A549 (cell line): ENCODE measurements around the gene VSTM4. TPM values are rescaled to one million over a fixed set of nuclear protein-coding genes. Genes with fewer than 3 reads are reported as not detected.

Experiments used
- ATAC-seq, 2 experiments: fragments of 200-7000 bp in 1 of 2; fragments of >200 bp in 1 of 2; cut with Nextera tagmentation in 1 of 2; cut with Tn5 transposase in 1 of 2; 3 replicates each; pipeline versions ENCODE4 v1.8.0 to v1.9.1; 2018 to 2020; ENCODE audit warnings: mild to moderate bottlenecking in 1 of 2, moderate library complexity in 1 of 2
- CTCF ChIA-PET: fragments of 300-600 bp; sonication (Branson Sonifier 250); formaldehyde crosslinking; extraction: SDS; loops from one replicate; lab custom pipeline; 2021; ENCODE audit warnings: antibody characterized with exemption, inconsistent platforms; lab: Yijun Ruan, JAX
- POLR2A ChIA-PET: fragments of 350-600 bp; formaldehyde crosslinking; extraction: SDS; loops from one replicate; lab custom pipeline; 2021; ENCODE audit warnings: antibody characterized with exemption, inconsistent platforms; lab: Yijun Ruan, JAX
- DNase-seq, 2 experiments: peaks; one replicate each; pipeline versions ENCODE4 v3.0.0 to v3.0.0-alpha.2; 2011 to 2016; ENCODE audit warnings: low read depth in 1 of 2, low spot score in 1 of 2
- FAIRE-seq: peaks from 2 replicates; lab custom pipeline; 2011; peaks lifted over from hg19 to GRCh38; lab: Jason Lieb, UNC
- H3K27ac ChIP-seq, 2 experiments: fragments of >200 bp; sonication (Bioruptor Twin); formaldehyde crosslinking; 3 replicates each; pipeline ENCODE4 v1.5.1; 2016 to 2017
- H3K4me1 ChIP-seq: fragments of >200 bp; sonication (Bioruptor Twin); formaldehyde crosslinking; 3 replicates; pipeline ENCODE4 v1.6.1; 2016
- H3K4me2 ChIP-seq: fragments of >200 bp; sonication (Bioruptor Twin); formaldehyde crosslinking; 3 replicates; pipeline ENCODE4 v1.6.1; 2016
- H3K4me3 ChIP-seq: fragments of >200 bp; sonication (Bioruptor Twin); formaldehyde crosslinking; 3 replicates; pipeline ENCODE4 v1.5.1; 2016
- H3K9me3 ChIP-seq: fragments of >200 bp; sonication (Bioruptor Twin); formaldehyde crosslinking; 3 replicates; pipeline ENCODE4 v1.6.1; 2016
- CHD2 ChIP-seq: fragments of 150-350 bp; IDR thresholded peaks from 2 replicates; pipeline ENCODE4 v1.6.1; 2014; ENCODE audit warnings: low read length; ENCODE audit not compliant: partially characterized antibody
- CHD4 ChIP-seq: fragments of 200-600 bp; sonication (generic); IDR thresholded peaks from 2 replicates; pipeline ENCODE4 v1.6.1; 2016; ENCODE audit warnings: antibody characterized with exemption, mild to moderate bottlenecking, borderline replicate concordance
- EHF ChIP-seq: fragments of 250-450 bp; sonication (Bioruptor Pico); IDR thresholded peaks from 2 replicates; pipeline ENCODE4 v1.5.0; 2020; ENCODE audit warnings: mild to moderate bottlenecking
- EP300 ChIP-seq, 2 experiments: fragments of >200 bp; sonication (Bioruptor Twin); formaldehyde crosslinking; IDR thresholded peaks; 2 replicates in 1 of 2; 3 replicates in 1 of 2; pipeline ENCODE4 v1.6.1; 2016 to 2017
- ESRRA ChIP-seq: fragments of 150-350 bp; IDR thresholded peaks from 2 replicates; pipeline ENCODE4 v1.6.1; 2014; ENCODE audit warnings: mild to moderate bottlenecking, low read length, borderline replicate concordance
- FOSB ChIP-seq: fragments of 250-450 bp; sonication (Bioruptor Pico); IDR thresholded peaks from 2 replicates; pipeline ENCODE4 v1.5.0; 2020; ENCODE audit warnings: mild to moderate bottlenecking, moderate library complexity
- GATA3 ChIP-seq: IDR thresholded peaks from 2 replicates; pipeline ENCODE4 v1.6.1; 2012; ENCODE audit warnings: borderline replicate concordance
- HEYL ChIP-seq: fragments of 250-450 bp; sonication (Bioruptor Pico); IDR thresholded peaks from 2 replicates; pipeline ENCODE4 v1.8.0; 2021; ENCODE audit warnings: mild to moderate bottlenecking, moderate library complexity
- HOXA7 ChIP-seq: fragments of 250-450 bp; sonication (Bioruptor Pico); IDR thresholded peaks from 2 replicates; pipeline ENCODE4 v1.5.0; 2020; ENCODE audit warnings: mild to moderate bottlenecking, moderate library complexity
- HOXB13 ChIP-seq: fragments of 250-450 bp; sonication (Bioruptor Pico); IDR thresholded peaks from 2 replicates; pipeline ENCODE4 v1.5.0; 2020; ENCODE audit warnings: low read depth, mild to moderate bottlenecking, moderate library complexity
- JUN ChIP-seq, 2 experiments: fragments of >200 bp; sonication (Bioruptor Twin); formaldehyde crosslinking; IDR thresholded peaks; 2 replicates in 1 of 2; 3 replicates in 1 of 2; pipeline ENCODE4 v1.6.1; 2016 to 2017
- JUNB ChIP-seq: fragments of >200 bp; sonication (Bioruptor Twin); formaldehyde crosslinking; IDR thresholded peaks from 2 replicates; pipeline ENCODE4 v1.6.1; 2016
- MAZ ChIP-seq: fragments of 150-350 bp; IDR thresholded peaks from 2 replicates; pipeline ENCODE4 v1.6.1; 2014; ENCODE audit warnings: antibody characterized with exemption, low read depth, low read length, borderline replicate concordance
- NFE2L2 ChIP-seq: fragments of 150-350 bp; conservative IDR thresholded peaks from 2 replicates; pipeline ENCODE4 v1.6.1; 2014; ENCODE audit warnings: low read length
- NPAS2 ChIP-seq: fragments of 250-450 bp; sonication (Bioruptor Pico); IDR thresholded peaks from 2 replicates; pipeline ENCODE4 v1.8.0; 2022; ENCODE audit warnings: mild to moderate bottlenecking, moderate library complexity, borderline replicate concordance
- NR3C1 ChIP-seq: fragments of >200 bp; sonication (Bioruptor Twin); formaldehyde crosslinking; IDR thresholded peaks from 3 replicates; pipeline ENCODE4 v1.6.1; 2017
- POLR2A ChIP-seq: IDR thresholded peaks from 2 replicates; pipeline ENCODE4 v1.6.1; 2012; ENCODE audit warnings: mild to moderate bottlenecking, low read length
- POLR2AphosphoS2 ChIP-seq: conservative IDR thresholded peaks from 2 replicates; pipeline ENCODE4 v1.6.1; 2012; ENCODE audit warnings: low read length, improper control_type of control experiment, inconsistent platforms
- RAD21 ChIP-seq, 2 experiments: fragments of >200 bp in 1 of 2; sonication (Bioruptor Twin) in 1 of 2; formaldehyde crosslinking in 1 of 2; IDR thresholded peaks in 1 of 2; conservative IDR thresholded peaks in 1 of 2; 2 replicates in 1 of 2; 3 replicates in 1 of 2; pipeline ENCODE4 v1.6.1; 2012 to 2018; ENCODE audit warnings: inconsistent platforms in 1 of 2
- RARB ChIP-seq: fragments of 250-450 bp; sonication (Bioruptor Pico); IDR thresholded peaks from 2 replicates; pipeline ENCODE4 v1.8.0; 2021; ENCODE audit warnings: mild to moderate bottlenecking, moderate library complexity
- RCOR1 ChIP-seq: fragments of 150-350 bp; IDR thresholded peaks from 2 replicates; pipeline ENCODE4 v1.6.1; 2014; ENCODE audit warnings: antibody characterized with exemption, low read length, low read depth
- TFCP2L1 ChIP-seq: fragments of 250-450 bp; sonication (Bioruptor Pico); IDR thresholded peaks from 2 replicates; pipeline ENCODE4 v1.5.0; 2021; ENCODE audit warnings: mild to moderate bottlenecking
- ZNF302 ChIP-seq: fragments of 250-450 bp; sonication (Bioruptor Pico); IDR thresholded peaks from 2 replicates; pipeline ENCODE4 v1.9.0; 2021; ENCODE audit warnings: inconsistent platforms, mild to moderate bottlenecking, moderate library complexity
- WGBS: methylation state at CpG from one replicate; pipeline ENCODE4 v1.1.6; 2017; ENCODE audit errors: missing lambda C conversion rate; 5-methylcytosine and 5-hydroxymethylcytosine counted together
- polyA plus RNA-seq, 4 experiments: library from polyadenylated mRNA; depleted of rRNA in 3 of 4; stranded (reverse); fragments of >200 nt; fragmentation: RNase III in 1 of 4; extraction: RNeasy Plus Mini Kit Qiagen cat#74134 plus additional on column Dnase treatment in 1 of 4; gene quantifications; 2 replicates in 3 of 4; 3 replicates in 1 of 4; pipeline ENCODE4 v1.2.3, GENCODE V29; 2011 to 2017
- TF ChIP-seq, protein P1 (sequence below): IDR thresholded peaks from 2 replicates; pipeline ENCODE4 v1.6.1; 2012
- TF ChIP-seq, protein P2 (sequence below): IDR thresholded peaks from 2 replicates; pipeline ENCODE4 v1.6.1; 2012; ENCODE audit warnings: low read depth, borderline replicate concordance
- TF ChIP-seq, protein P3 (sequence below): fragments of 250-450 bp; sonication (Bioruptor Pico); IDR thresholded peaks from 2 replicates; pipeline ENCODE4 v1.5.0; 2020; ENCODE audit warnings: low read depth, mild to moderate bottlenecking, moderate library complexity
- TF ChIP-seq, protein P4 (sequence below): IDR thresholded peaks from 2 replicates; pipeline ENCODE4 v1.6.1; 2012
- TF ChIP-seq, protein P5 (sequence below): fragments of 200-600 bp; sonication (generic); IDR thresholded peaks from 2 replicates; pipeline ENCODE4 v1.6.1; 2016; ENCODE audit warnings: antibody characterized with exemption, mild to moderate bottlenecking, moderate library complexity
- TF ChIP-seq, protein P6 (sequence below): fragments of >200 bp; sonication (Bioruptor Twin); formaldehyde crosslinking; IDR thresholded peaks from 2 replicates; pipeline ENCODE4 v1.6.1; 2016

Gene VSTM4
- polyA plus RNA-seq, 2 of the 4 experiments (the other 2 are of a cell fraction), result 0.18 to 0.53 TPM

DNA sequence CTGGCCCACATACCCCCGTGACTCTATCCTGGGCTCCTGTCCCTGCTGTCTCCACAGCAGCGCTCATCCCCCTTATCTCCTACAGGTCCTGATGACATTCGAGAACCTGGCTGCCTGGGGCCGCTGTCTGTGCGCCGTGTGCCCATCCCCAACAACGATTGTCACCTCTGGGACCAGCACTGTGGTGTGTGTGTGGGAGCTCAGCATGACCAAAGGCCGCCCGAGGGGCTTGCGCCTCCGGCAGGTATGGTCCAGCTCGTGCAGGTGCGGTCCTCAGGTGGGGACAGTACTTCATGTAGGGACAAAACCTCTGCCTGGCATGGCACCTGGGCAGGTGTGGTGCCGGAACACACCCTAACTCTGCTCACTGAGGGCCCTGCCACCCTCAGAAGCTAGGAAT, 145.3 kb downstream of the VSTM4 start:
- Histone ChIP-seq H3K4me3 (no peak overlapping the region), H3K9me3 (peaks cover 3% of the 10 kb centered on the region; the same call in 1 of the 3 replicates), H3K27ac (no peak overlapping the region), H3K4me2 (no peak overlapping the region)
- ChIA-PET CTCF (interaction anchor here (0.9 to 1.3 kb wide), 2 partner anchors 312 to 314 kb away, joined by 3 to 7 read pairs; no protein-coding TSS in a partner anchor), POLR2A (no interaction called here)
- WGBS, result 21% methylated on average over 6 of the region's 14 CpGs
- FAIRE-seq (no peak), ATAC-seq (no peak)
- no peak for TF ChIP-seq FOSB (CRISPR knock-in tag)
- TF ChIP-seq, protein P1, sequence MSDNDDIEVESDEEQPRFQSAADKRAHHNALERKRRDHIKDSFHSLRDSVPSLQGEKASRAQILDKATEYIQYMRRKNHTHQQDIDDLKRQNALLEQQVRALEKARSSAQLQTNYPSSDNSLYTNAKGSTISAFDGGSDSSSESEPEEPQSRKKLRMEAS, result no peak
- TF ChIP-seq JUN (IDR thresholded peaks at IDR 0.05), result no peak
- no peak for TF ChIP-seq MAZ
- no peak for TF ChIP-seq HOXB13 (CRISPR knock-in tag)
- TF ChIP-seq RAD21 (conservative IDR thresholded peaks at IDR 0.05 in 1 of 2, IDR thresholded peaks at IDR 0.05 in 1 of 2), result no peak
- TF ChIP-seq, protein P2, sequence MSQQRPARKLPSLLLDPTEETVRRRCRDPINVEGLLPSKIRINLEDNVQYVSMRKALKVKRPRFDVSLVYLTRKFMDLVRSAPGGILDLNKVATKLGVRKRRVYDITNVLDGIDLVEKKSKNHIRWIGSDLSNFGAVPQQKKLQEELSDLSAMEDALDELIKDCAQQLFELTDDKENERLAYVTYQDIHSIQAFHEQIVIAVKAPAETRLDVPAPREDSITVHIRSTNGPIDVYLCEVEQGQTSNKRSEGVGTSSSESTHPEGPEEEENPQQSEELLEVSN, result no peak
- no peak for TF ChIP-seq CHD2
- TF ChIP-seq, all 56 proteins: peak for 0
- no peak for DNase-seq
- no peaks in the 10 kb centered on the region for H3K4me1 ChIP-seq

DNA sequence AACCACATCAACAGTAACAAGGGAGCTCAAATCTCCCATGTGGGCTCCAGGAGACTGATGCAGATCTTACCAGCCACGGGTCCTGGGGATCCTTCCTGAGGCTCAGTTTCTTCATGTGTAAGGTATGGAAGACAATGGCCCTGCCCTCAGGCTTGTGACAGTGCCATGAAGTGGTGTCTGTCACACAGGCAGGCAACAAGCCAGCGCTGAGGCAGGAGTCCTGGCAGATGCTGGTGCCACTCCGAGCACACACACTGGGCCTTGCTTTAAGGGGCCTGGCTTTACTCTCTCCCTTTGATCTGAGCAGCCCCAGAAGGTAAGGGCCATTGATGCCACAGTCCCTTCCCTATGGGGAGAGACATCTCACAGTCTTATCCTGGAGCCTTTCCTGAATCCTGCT, 147.3 kb downstream of the VSTM4 start:
- no peak for FAIRE-seq
- ChIA-PET POLR2A (no interaction called here), CTCF (interaction anchor here (1.7 kb wide), 1 partner anchor 13 kb away, joined by 4 read pairs; no protein-coding TSS in a partner anchor)
- Histone ChIP-seq H3K27ac (no peak overlapping the region), H3K4me1 (no peaks in the 10 kb centered on the region), H3K4me2 (no peak overlapping the region), H3K4me3 (no peak overlapping the region), H3K9me3 (peaks cover 3% of the 10 kb centered on the region; the same call in 1 of the 3 replicates)
- no peak for ATAC-seq
- TF ChIP-seq, protein P3, sequence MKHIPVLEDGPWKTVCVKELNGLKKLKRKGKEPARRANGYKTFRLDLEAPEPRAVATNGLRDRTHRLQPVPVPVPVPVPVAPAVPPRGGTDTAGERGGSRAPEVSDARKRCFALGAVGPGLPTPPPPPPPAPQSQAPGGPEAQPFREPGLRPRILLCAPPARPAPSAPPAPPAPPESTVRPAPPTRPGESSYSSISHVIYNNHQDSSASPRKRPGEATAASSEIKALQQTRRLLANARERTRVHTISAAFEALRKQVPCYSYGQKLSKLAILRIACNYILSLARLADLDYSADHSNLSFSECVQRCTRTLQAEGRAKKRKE (CRISPR knock-in tag), result no peak
- TF ChIP-seq NR3C1 (no peak), RARB (CRISPR knock-in tag) (no peak), NFE2L2 (no peak), EHF (CRISPR knock-in tag) (no peak), EP300 (IDR thresholded peaks at IDR 0.05) (no peak), HEYL (CRISPR knock-in tag) (no peak), JUNB (no peak), GATA3 (no peak), HOXB13 (CRISPR knock-in tag) (no peak), RCOR1 (no peak)
- TF ChIP-seq, protein P4, sequence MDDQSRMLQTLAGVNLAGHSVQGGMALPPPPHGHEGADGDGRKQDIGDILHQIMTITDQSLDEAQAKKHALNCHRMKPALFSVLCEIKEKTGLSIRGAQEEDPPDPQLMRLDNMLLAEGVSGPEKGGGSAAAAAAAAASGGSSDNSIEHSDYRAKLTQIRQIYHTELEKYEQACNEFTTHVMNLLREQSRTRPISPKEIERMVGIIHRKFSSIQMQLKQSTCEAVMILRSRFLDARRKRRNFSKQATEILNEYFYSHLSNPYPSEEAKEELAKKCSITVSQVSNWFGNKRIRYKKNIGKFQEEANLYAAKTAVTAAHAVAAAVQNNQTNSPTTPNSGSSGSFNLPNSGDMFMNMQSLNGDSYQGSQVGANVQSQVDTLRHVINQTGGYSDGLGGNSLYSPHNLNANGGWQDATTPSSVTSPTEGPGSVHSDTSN, result no peak
- no peak for DNase-seq
- WGBS, result 6% methylated on average over 2 of the region's 3 CpGs

DNA sequence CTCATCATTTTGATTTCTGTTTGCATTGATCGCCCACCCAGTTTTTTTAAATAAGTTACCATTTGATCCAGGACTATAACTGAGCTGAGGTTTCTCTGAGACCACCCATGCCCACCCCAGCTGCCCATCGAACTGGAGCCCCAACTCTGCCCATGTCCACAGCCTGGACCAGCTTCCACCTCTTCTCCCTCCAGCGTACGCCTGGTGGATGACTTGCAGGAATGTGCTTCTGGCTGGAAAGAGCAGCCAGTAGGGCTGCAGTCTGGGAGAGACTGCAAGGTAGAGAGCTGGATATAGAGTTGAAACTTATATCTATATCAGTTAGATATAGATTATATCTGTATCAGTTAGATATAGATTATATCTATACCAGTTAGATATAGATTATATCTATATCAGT, 149.9 kb downstream of the VSTM4 start:
- H3K4me2 ChIP-seq, result no peak overlapping the region
- FAIRE-seq (no peak), DNase-seq (no peak), ATAC-seq (no peak)
- ChIA-PET CTCF (interaction anchor here (1.1 kb wide), 1 partner anchor 443 kb away, joined by 4 read pairs; no protein-coding TSS in a partner anchor), POLR2A (no interaction called here)
- no peak overlapping the region for H3K4me3 ChIP-seq
- WGBS, result 47% methylated on average over 4 of the region's 4 CpGs
- no peak overlapping the region for H3K27ac ChIP-seq
- no peaks in the 10 kb centered on the region for H3K4me1 ChIP-seq
- no peaks in the 10 kb centered on the region for H3K9me3 ChIP-seq
- TF ChIP-seq ESRRA, result no peak
- no peak for TF ChIP-seq EHF (CRISPR knock-in tag)
- no peak for TF ChIP-seq HOXA7 (CRISPR knock-in tag)
- no peak for TF ChIP-seq POLR2A
- no peak for TF ChIP-seq TFCP2L1 (CRISPR knock-in tag)
- TF ChIP-seq CHD2, result no peak
- TF ChIP-seq, protein P5, sequence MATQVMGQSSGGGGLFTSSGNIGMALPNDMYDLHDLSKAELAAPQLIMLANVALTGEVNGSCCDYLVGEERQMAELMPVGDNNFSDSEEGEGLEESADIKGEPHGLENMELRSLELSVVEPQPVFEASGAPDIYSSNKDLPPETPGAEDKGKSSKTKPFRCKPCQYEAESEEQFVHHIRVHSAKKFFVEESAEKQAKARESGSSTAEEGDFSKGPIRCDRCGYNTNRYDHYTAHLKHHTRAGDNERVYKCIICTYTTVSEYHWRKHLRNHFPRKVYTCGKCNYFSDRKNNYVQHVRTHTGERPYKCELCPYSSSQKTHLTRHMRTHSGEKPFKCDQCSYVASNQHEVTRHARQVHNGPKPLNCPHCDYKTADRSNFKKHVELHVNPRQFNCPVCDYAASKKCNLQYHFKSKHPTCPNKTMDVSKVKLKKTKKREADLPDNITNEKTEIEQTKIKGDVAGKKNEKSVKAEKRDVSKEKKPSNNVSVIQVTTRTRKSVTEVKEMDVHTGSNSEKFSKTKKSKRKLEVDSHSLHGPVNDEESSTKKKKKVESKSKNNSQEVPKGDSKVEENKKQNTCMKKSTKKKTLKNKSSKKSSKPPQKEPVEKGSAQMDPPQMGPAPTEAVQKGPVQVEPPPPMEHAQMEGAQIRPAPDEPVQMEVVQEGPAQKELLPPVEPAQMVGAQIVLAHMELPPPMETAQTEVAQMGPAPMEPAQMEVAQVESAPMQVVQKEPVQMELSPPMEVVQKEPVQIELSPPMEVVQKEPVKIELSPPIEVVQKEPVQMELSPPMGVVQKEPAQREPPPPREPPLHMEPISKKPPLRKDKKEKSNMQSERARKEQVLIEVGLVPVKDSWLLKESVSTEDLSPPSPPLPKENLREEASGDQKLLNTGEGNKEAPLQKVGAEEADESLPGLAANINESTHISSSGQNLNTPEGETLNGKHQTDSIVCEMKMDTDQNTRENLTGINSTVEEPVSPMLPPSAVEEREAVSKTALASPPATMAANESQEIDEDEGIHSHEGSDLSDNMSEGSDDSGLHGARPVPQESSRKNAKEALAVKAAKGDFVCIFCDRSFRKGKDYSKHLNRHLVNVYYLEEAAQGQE, result no peak
- no peak for TF ChIP-seq POLR2AphosphoS2
- TF ChIP-seq GATA3, result no peak
- no peak for TF ChIP-seq NPAS2 (CRISPR knock-in tag)
- TF ChIP-seq ZNF302 (CRISPR knock-in tag), result no peak
- TF ChIP-seq JUN (IDR thresholded peaks at IDR 0.05), result no peak
- no peak for TF ChIP-seq CHD4
- no peak for TF ChIP-seq MAZ
- TF ChIP-seq, protein P6, sequence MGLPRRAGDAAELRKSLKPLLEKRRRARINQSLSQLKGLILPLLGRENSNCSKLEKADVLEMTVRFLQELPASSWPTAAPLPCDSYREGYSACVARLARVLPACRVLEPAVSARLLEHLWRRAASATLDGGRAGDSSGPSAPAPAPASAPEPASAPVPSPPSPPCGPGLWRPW, result no peak
